Left lung (tissue), 10 donors: Measurements from ENCODE around the gene RBBP8NL. TPM values are rescaled to one million over a fixed set of nuclear protein-coding genes. Genes with fewer than 3 reads are reported as not detected.

Source experiments
- ATAC-seq: fragments of 200-7000 bp; cut with Tn5 transposase; one replicate; pipeline ENCODE4 v1.9.1; 2020; ENCODE audit warnings: moderate library complexity
- DNase-seq, 4 donors: peaks; one replicate each; pipeline ENCODE4 v3.0.0-alpha.2; 2013 to 2020
- H3K27ac ChIP-seq, 2 donors: fragments of 200-600 bp; sonication (generic) in 1 of 2; one replicate each; pipeline versions ENCODE4 v1.5.0 to v1.8.0; 2020 to 2021
- H3K27me3 ChIP-seq, 2 donors: fragments of 200-600 bp; sonication (generic) in 1 of 2; one replicate each; pipeline versions ENCODE4 v1.5.0 to v1.8.0; 2020 to 2021
- H3K36me3 ChIP-seq, 2 donors: fragments of 200-600 bp; sonication (generic) in 1 of 2; one replicate each; pipeline versions ENCODE4 v1.5.0 to v1.8.0; 2020 to 2021
- H3K4me1 ChIP-seq, 2 donors: fragments of 200-600 bp; one replicate each; pipeline ENCODE4 v1.8.0; 2021
- H3K4me3 ChIP-seq, 2 donors: fragments of 200-600 bp; sonication (generic) in 1 of 2; one replicate each; pipeline versions ENCODE4 v1.5.0 to v1.8.0; 2020 to 2021; ENCODE audit warnings: mild to moderate bottlenecking in 1 of 2
- H3K9me3 ChIP-seq, 2 donors: fragments of 200-600 bp; sonication (generic) in 1 of 2; one replicate each; pipeline versions ENCODE4 v1.5.0 to v1.8.0; 2020 to 2021
- CTCF ChIP-seq, 2 donors: fragments of 200-600 bp; sonication (generic) in 1 of 2; IDR thresholded peaks; one replicate each; pipeline versions ENCODE4 v1.5.0 to v1.8.0; 2021; ENCODE audit warnings: antibody characterized with exemption in 2 of 2
- intact Hi-C, 2 donors: fragments of 100-400 bp; cut with DNase I; formaldehyde crosslinking; loops; one replicate each; pipeline versions ENCODE4 v1.11.2 to v1.14.2; 2022
- polyA plus RNA-seq, 6 donors: library from polyadenylated mRNA; unstranded; fragments of 120-200 nt; gene quantifications; one replicate each; pipeline ENCODE4 v1.2.1, GENCODE V29; 2013; ENCODE audit not compliant: insufficient read length in 6 of 6
- total RNA-seq, 2 donors: library from RNA; stranded (reverse); fragmentation: NEBNext Ultra II Directional; extraction: Animal tissue kit (Norgen Biotek cat#: 25700); gene quantifications; one replicate each; pipeline ENCODE4 v1.2.1, GENCODE V29; 2021
- donor health status: DM: no; HTN: yes; CAD: no.
- donor health status: DM: no; HTN: no; CAD: no.

The RBBP8NL gene
- total and polyA plus RNA-seq, 8 donors: 0.97 to 4.2 (median 3.4) TPM

GRCh38 chr20:62470459-62470858 lies 43.1 kb upstream of the RBBP8NL start:
- intact Hi-C loops: no loop called here
- peaks cover 29 to 97% of the 10 kb centered on the region in 2 donors for H3K27me3 ChIP-seq
- no peaks in the 10 kb centered on the region for H3K36me3 ChIP-seq
- H3K4me1 ChIP-seq: peaks cover 0 to 10% of the 10 kb centered on the region in 2 donors
- TF ChIP-seq CTCF (IDR thresholded peaks at IDR 0.05): no peak
- H3K27ac ChIP-seq: no peak overlapping the region
- DNase-seq: no peak
- no peak for ATAC-seq
- H3K9me3 ChIP-seq: no peaks in the 10 kb centered on the region
- H3K4me3 ChIP-seq: no peak overlapping the region

GRCh38 chr20:62470001-62470400 lies 42.7 kb upstream of the RBBP8NL start:
- Histone ChIP-seq H3K4me1 (peaks cover 0 to 6% of the 10 kb centered on the region in 2 donors), H3K9me3 (no peaks in the 10 kb centered on the region), H3K4me3 (no peak overlapping the region), H3K36me3 (no peaks in the 10 kb centered on the region), H3K27ac (no peak overlapping the region), H3K27me3 (peaks cover 24 to 96% of the 10 kb centered on the region in 2 donors)
- intact Hi-C loops: no loop called here
- DNase-seq (no peak), ATAC-seq (no peak)
- no peak for TF ChIP-seq CTCF (IDR thresholded peaks at IDR 0.05)

GRCh38 chr20:62469352-62469751 lies 42.0 kb upstream of the RBBP8NL start:
- H3K36me3 ChIP-seq: no peaks in the 10 kb centered on the region
- DNase-seq: no peak
- H3K4me3 ChIP-seq: no peak overlapping the region
- intact Hi-C loops: no loop called here
- no peaks in the 10 kb centered on the region for H3K9me3 ChIP-seq
- ATAC-seq: no peak
- peaks cover 0 to 3% of the 10 kb centered on the region in 2 donors for H3K4me1 ChIP-seq
- peaks cover 19 to 91% of the 10 kb centered on the region in 2 donors for H3K27me3 ChIP-seq
- H3K27ac ChIP-seq: no peak overlapping the region
- no peak for TF ChIP-seq CTCF (IDR thresholded peaks at IDR 0.05)

- H3K4me3 ChIP-seq: no peak overlapping the region
- DNase-seq (no peak), ATAC-seq (no peak)
- H3K27me3 ChIP-seq: peaks cover 5 to 70% of the 10 kb centered on the region in 2 donors
- intact Hi-C loops: no loop called here
- H3K4me1 ChIP-seq: no peaks in the 10 kb centered on the region
- H3K36me3 ChIP-seq: no peaks in the 10 kb centered on the region
- no peak for TF ChIP-seq CTCF (IDR thresholded peaks at IDR 0.05)
- no peak overlapping the region for H3K27ac ChIP-seq
- H3K9me3 ChIP-seq: no peaks in the 10 kb centered on the region
Observed at GRCh38 chr20:62466806-62467537, 39.6 kb upstream of the RBBP8NL start.

GRCh38 chr20:62466072-62466760 lies 38.9 kb upstream of the RBBP8NL start:
- H3K36me3 ChIP-seq: no peaks in the 10 kb centered on the region
- ATAC-seq (no peak), DNase-seq (no peak)
- H3K27ac ChIP-seq: no peak overlapping the region
- H3K4me1 ChIP-seq: no peaks in the 10 kb centered on the region
- H3K4me3 ChIP-seq: no peak overlapping the region
- intact Hi-C loops: no loop called here
- H3K9me3 ChIP-seq: no peaks in the 10 kb centered on the region
- no peak for TF ChIP-seq CTCF (IDR thresholded peaks at IDR 0.05)
- peaks cover 5 to 70% of the 10 kb centered on the region in 2 donors for H3K27me3 ChIP-seq
